Right cardiac atrium (tissue), 5 donors: ENCODE results near the gene RENBP. TPM values are rescaled to one million over a fixed set of nuclear protein-coding genes. Genes with fewer than 3 reads are reported as not detected.
A peak's percentile ranks its signal among the peaks of the same experiment; 100 is the strongest.

ENCODE experiments used
- ATAC-seq, 2 donors: fragments of 200-7000 bp; cut with Tn5 transposase; one replicate each; pipeline versions ENCODE4 v1.8.0 to v1.9.1; 2020; ENCODE audit warnings: moderate library complexity in 2 of 2, mild to moderate bottlenecking in 1 of 2
- DNase-seq, 3 donors: peaks; one replicate each; pipeline ENCODE4 v3.0.0-alpha.2; 2020
- H3K27ac ChIP-seq: one replicate; pipeline ENCODE4 v1.5.1; 2013; ENCODE audit warnings: mild to moderate bottlenecking, low read length, control low read depth, moderate library complexity
- H3K27me3 ChIP-seq: one replicate; pipeline ENCODE4 v1.6.1; 2013; ENCODE audit not compliant: control insufficient read depth, insufficient read depth
- H3K4me1 ChIP-seq: one replicate; pipeline ENCODE4 v1.6.1; 2013; ENCODE audit warnings: low read length; ENCODE audit not compliant: control insufficient read depth, insufficient read depth
- H3K4me3 ChIP-seq: one replicate; pipeline ENCODE4 v1.5.1; 2013; ENCODE audit warnings: low read length, control low read depth
- H3K9me3 ChIP-seq: one replicate; pipeline ENCODE4 v1.6.1; 2013; ENCODE audit warnings: low read length; ENCODE audit not compliant: control insufficient read depth
- WGBS: extraction: QIAGEN DNeasy Blood & Tissue Kit; methylation state at CpG from one replicate; pipeline ENCODE4 v1.1.7; 2013; 5-methylcytosine and 5-hydroxymethylcytosine counted together
- intact Hi-C, 4 donors: fragments of 100-400 bp; cut with DNase I; formaldehyde crosslinking; loops; one replicate each; pipeline versions ENCODE4 v1.11.0 to v1.14.0; 2022 to 2023
- polyA plus RNA-seq: library from polyadenylated mRNA; stranded (reverse); fragments of 200-250 nt; gene quantifications from one replicate; pipeline ENCODE4 v1.2.3, GENCODE V29; 2013
- total RNA-seq, 4 donors: library from RNA; stranded (reverse); fragmentation: NEBNext Ultra II Directional; extraction: Animal tissue kit (Norgen Biotek cat#: 25700); gene quantifications; one replicate each; pipeline ENCODE4 v1.2.1, GENCODE V29; 2021
- donor health status: healthy with polysubstance abuse.
- donor health status: DM: no; HTN: yes; CAD: no.
- donor health status: DM: no; HTN: no; CAD: no.
- donor health status: DM: no; HTN: yes; CAD: no; lungs with severe emphysema.
- donor health status: DM: yes; HTN: yes; CAD: no.

Gene RENBP
- total and polyA plus RNA-seq, 5 donors, result 13.3 to 17.7 (median 15.3) TPM

GRCh38 chrX:153931151-153931550 is 13.3 kb downstream of the RENBP start:
- no peaks in the 10 kb centered on the region for H3K9me3 ChIP-seq
- H3K4me3 ChIP-seq, result no peak overlapping the region
- intact Hi-C loops, result no loop called here
- 92% methylated on average over 8 of the region's 8 CpGs for WGBS
- DNase-seq (peak in 1 of 3 donors; percentile 46), ATAC-seq (no peak)
- H3K27me3 ChIP-seq, result no peaks in the 10 kb centered on the region
- H3K27ac ChIP-seq, result no peak overlapping the region
- H3K4me1 ChIP-seq, result peaks cover 3% of the 10 kb centered on the region

- 88% methylated on average over 31 of the region's 31 CpGs for WGBS
- no peak overlapping the region for H3K4me3 ChIP-seq
- no peak overlapping the region for H3K27ac ChIP-seq
- H3K9me3 ChIP-seq, result no peaks in the 10 kb centered on the region
- H3K4me1 ChIP-seq, result peaks cover 3% of the 10 kb centered on the region
- peak in 1 of 3 donors; percentile 55 for DNase-seq
- no peak for ATAC-seq
- H3K27me3 ChIP-seq, result no peaks in the 10 kb centered on the region
- intact Hi-C loops, result no loop called here
Measured at GRCh38 chrX:153930011-153930910, 14.2 kb downstream of the RENBP start.

- Histone ChIP-seq H3K27me3 (no peaks in the 10 kb centered on the region), H3K4me1 (peaks cover 3% of the 10 kb centered on the region), H3K27ac (no peak overlapping the region), H3K9me3 (no peaks in the 10 kb centered on the region), H3K4me3 (no peak overlapping the region)
- 70% methylated on average over 10 of the region's 10 CpGs for WGBS
- peak in 1 of 3 donors; percentile 48 for DNase-seq
- intact Hi-C loops, result loop anchor here in 1 of 4 donors (10.0 kb wide), 1 partner anchor 135 kb away; the partner anchor contains the start of genes IDH3G and SSR4
- no peak for ATAC-seq
Measured at GRCh38 chrX:153929576-153929975, 14.9 kb downstream of the RENBP start.

GRCh38 chrX:153928846-153929245 is 15.6 kb downstream of the RENBP start:
- no peaks in the 10 kb centered on the region for H3K9me3 ChIP-seq
- DNase-seq (no peak), ATAC-seq (no peak)
- intact Hi-C loops, result loop anchor here in 1 of 4 donors (10.0 kb wide), 1 partner anchor 134 kb away; the partner anchor contains the start of genes IDH3G and SSR4
- 49% methylated on average over 9 of the region's 9 CpGs for WGBS
- H3K4me1 ChIP-seq, result peaks cover 3% of the 10 kb centered on the region
- no peak overlapping the region for H3K27ac ChIP-seq
- H3K4me3 ChIP-seq, result no peak overlapping the region
- H3K27me3 ChIP-seq, result no peaks in the 10 kb centered on the region

- Histone ChIP-seq H3K27me3 (no peaks in the 10 kb centered on the region), H3K4me1 (peaks cover 6% of the 10 kb centered on the region), H3K27ac (peak overlapping the region; percentile 99), H3K9me3 (no peaks in the 10 kb centered on the region), H3K4me3 (peak overlapping the region; percentile 50)
- peak; percentile 91 to 94 for ATAC-seq
- intact Hi-C loops, result loop anchor here in 1 of 4 donors (10.0 kb wide), 1 partner anchor 133 kb away; the partner anchor contains the start of genes IDH3G and SSR4
- under 1% methylated on average over 63 of the region's 76 CpGs for WGBS
- peak; percentile 97 to 98 (median 98) for DNase-seq
Measured at GRCh38 chrX:153927922-153928760, 16.3 kb downstream of the RENBP start.

- peak overlapping the region; percentile 99 for H3K27ac ChIP-seq
- H3K9me3 ChIP-seq, result no peaks in the 10 kb centered on the region
- 0% methylated on average over 8 of the region's 8 CpGs for WGBS
- DNase-seq, result no peak
- no peaks in the 10 kb centered on the region for H3K27me3 ChIP-seq
- H3K4me1 ChIP-seq, result peaks cover 7% of the 10 kb centered on the region
- intact Hi-C loops, result loop anchor here in 1 of 4 donors (10.0 kb wide), 1 partner anchor 133 kb away; the partner anchor contains the start of genes IDH3G and SSR4
- peak overlapping the region; percentile 50 for H3K4me3 ChIP-seq
- ATAC-seq, result peak in 1 of 2 donors; percentile 1
Measured at GRCh38 chrX:153927672-153927921, 16.8 kb downstream of the RENBP start.

GRCh38 chrX:153926858-153927671 is 17.4 kb downstream of the RENBP start:
- H3K9me3 ChIP-seq, result no peaks in the 10 kb centered on the region
- H3K4me1 ChIP-seq, result peaks cover 7% of the 10 kb centered on the region
- peak; percentile 64 to 79 (median 76) for DNase-seq
- H3K4me3 ChIP-seq, result peak overlapping the region; percentile 50
- H3K27ac ChIP-seq, result peak overlapping the region; percentile 99
- H3K27me3 ChIP-seq, result no peaks in the 10 kb centered on the region
- intact Hi-C loops, result loop anchor here in 1 of 4 donors (10.0 kb wide), 1 partner anchor 132 kb away; the partner anchor contains the start of genes IDH3G and SSR4
- WGBS, result 8% methylated on average over 31 of the region's 31 CpGs
- ATAC-seq, result peak; percentile 1 to 20

GRCh38 chrX:153926552-153926857 is 17.9 kb downstream of the RENBP start:
- Histone ChIP-seq H3K4me1 (peaks cover 7% of the 10 kb centered on the region), H3K9me3 (no peaks in the 10 kb centered on the region), H3K4me3 (no peak overlapping the region), H3K27me3 (no peaks in the 10 kb centered on the region), H3K27ac (peak overlapping the region; percentile 99)
- WGBS, result 13% methylated on average over 4 of the region's 4 CpGs
- ATAC-seq, result no peak
- intact Hi-C loops, result loop anchor here in 1 of 4 donors (10.0 kb wide), 1 partner anchor 132 kb away; the partner anchor contains the start of genes IDH3G and SSR4
- DNase-seq, result no peak

GRCh38 chrX:153925739-153926551 is 18.5 kb downstream of the RENBP start, which contains the start of gene ARHGAP4:
ARHGAP4 (minus strand) TSS chrX:153926264; CDS start chrX:153926202, 62 bp downstream.
- DNase-seq (peak in 2 of 3 donors; percentile 62 to 66), ATAC-seq (no peak)
- WGBS, result 16% methylated on average over 53 of the region's 59 CpGs
- H3K4me3 ChIP-seq, result peak within 1 kb of the TSS; percentile 5
- H3K27me3 ChIP-seq, result no peaks in the 10 kb centered on the region
- intact Hi-C loops, result loop anchor here in 1 of 4 donors (10.0 kb wide), 1 partner anchor 131 kb away; the partner anchor contains the start of genes IDH3G and SSR4
- peak within 1 kb of the TSS; percentile 99 for H3K27ac ChIP-seq
- peaks cover 7% of the 10 kb centered on the region for H3K4me1 ChIP-seq
- H3K9me3 ChIP-seq, result no peaks in the 10 kb centered on the region
